ENCODE measurements around the gene CENPC.
"Not testable (repeated sequence)": the region's sequence is repeated elsewhere in the genome, so short reads cannot be mapped to it uniquely, and the experiment has no call there.

Gene CENPC

DNA sequence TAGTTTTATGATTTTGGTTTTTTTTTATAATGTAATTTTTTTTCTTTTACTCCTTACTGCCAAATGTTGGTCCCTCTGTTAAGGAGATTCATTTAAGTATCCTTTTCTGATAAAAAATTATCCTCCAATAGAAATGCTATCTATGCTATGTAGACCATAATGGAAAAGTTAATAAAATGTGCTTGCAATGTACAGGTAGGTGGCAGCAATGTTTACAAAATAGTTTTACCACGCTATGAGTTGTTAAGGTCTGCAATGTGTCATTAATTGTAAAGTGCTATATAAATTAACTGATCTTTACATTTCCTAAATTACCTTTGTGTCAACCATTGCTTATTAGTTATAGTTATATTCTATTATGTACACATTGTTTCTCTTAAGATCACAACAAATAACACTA lies 3.8 kb upstream of the CENPC start:
- no peak for FAIRE-seq

GRCh38 chr4:67546971-67547370 lies 1.7 kb upstream of the CENPC start:
- no peak for FAIRE-seq

DNA sequence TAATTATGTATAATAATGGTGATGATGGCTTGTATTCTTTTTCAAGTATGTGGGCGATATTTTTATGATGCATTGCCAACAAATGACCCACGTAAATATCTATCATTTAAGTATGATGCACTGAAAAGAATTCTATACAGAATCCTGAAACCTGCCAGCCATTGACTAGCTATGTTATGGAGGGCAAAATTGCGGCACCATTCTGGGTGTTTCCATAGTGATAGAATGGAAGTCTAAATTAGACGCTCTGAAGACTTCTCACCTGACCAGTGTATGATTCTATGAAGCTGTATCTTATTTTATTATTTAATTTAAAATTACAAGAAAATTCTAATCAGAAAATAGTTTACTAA lies 677 bp upstream of the CENPC start:
- no peak for FAIRE-seq

- no peak for FAIRE-seq
Observed at GRCh38 chr4:67542076-67542475, 3.2 kb downstream of the CENPC start.

DNA sequence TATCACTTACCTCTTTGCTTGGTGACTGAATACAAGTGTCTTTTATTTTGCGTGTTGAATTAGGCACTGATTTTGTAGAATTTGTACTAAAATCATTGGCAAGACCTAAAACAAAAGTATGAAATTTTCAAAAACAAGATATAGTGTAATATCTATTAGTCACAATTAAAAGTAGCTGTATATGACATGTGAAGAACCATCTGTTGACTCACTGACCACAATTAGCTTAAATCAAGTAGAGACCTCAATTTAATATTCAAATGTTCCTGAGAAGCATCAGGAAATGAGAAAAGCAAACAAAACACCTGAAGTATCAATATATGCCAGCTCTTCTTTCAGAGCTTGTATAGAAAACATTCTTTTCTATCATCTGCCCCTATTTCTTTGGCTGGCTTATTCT lies 5.5 kb downstream of the CENPC start:
- FAIRE-seq = no peak

- no peak for FAIRE-seq
Observed at GRCh38 chr4:67535280-67535840, 9.9 kb downstream of the CENPC start.

GRCh38 chr4:67533112-67533511 lies 12.2 kb downstream of the CENPC start:
- no peak for FAIRE-seq

DNA sequence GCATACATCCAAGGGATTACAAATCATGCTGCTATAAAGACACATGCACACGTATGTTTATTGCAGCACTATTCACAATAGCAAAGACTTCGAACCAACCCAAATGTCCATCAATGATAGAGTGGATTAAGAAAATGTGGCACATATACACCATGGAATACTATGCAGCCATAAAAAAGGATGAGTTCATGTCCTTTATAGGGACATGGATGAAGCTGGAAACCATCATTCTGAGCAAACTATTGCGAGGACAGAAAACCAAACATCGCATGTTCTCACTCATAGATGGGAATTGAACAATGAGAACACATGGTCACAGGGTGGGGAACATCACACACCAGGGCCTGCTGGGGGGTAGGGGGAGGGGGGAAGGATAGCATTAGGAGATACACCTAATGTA lies 12.9 kb downstream of the CENPC start:
- FAIRE-seq = not testable (repeated sequence)

DNA sequence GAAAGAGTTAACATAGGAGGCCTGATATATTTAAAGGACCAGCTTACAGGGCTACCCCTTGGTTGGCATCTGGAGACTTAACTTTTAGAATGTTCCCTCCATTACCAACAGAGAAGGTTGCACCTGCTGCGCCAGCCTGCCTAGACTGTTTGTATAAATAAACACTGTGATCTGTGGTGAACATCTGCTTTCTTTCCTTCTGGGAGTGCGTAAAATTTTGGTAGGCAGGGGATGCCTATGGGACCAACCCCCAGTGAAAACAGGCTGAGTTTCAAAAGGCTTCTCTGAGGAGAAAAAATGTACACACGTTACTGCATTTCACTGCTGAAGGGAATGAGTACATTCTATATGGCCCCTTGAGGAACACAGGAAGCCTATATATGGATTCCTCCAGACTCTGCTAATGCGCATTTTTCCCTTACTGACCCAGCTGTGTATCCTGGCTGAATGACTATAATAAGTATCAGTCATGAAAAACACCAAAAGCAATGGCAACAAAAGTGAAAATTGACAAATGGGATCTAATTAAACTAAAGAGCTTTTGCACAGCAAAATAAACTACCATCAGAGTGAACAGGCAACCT lies 13.8 kb downstream of the CENPC start:
- no peak for FAIRE-seq

DNA sequence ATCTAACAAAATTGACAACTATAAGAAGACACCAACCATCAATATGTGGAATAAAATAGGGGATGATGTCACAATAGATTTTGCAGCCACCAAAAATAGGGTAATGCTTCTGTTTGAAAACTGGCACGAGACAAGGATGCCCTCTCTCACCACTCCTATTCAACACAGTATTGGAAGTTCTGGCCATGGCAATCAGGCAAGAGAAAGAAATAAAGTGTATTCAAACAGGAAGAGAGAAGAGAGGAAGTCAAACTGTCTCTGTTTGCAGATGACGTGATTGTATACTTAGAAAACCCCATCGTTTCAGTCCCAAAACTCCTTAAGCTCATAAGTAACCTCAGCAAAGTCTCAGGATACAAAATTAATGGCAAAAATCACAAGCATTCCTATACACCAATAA lies 21.2 kb downstream of the CENPC start:
- not testable (repeated sequence) for FAIRE-seq

- no peak for FAIRE-seq
Observed at GRCh38 chr4:67522851-67523671, 22.2 kb downstream of the CENPC start.

- FAIRE-seq = no peak
Observed at GRCh38 chr4:67522230-67522629, 23.1 kb downstream of the CENPC start.

DNA sequence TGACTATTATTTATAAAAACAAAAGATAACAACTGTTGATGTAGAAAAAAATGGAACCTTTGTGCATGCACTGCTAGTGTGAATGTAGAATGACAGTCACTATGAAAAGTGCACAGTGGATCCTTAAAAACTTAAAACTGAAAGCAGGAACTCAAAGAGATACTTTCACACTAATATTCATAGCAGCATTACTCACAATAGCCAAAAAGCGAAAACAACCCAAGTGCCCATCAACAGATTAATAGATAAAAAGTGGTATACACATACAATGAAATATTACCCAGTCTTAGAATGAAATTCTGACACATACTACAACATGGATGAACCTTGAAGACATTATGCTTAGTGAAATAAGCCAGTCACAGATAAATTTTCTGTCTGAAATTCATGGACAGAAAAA lies 23.8 kb downstream of the CENPC start:
- peak; percentile 5 for FAIRE-seq

- no peak for FAIRE-seq
Observed at GRCh38 chr4:67520141-67520540, 25.2 kb downstream of the CENPC start.

- no peak for FAIRE-seq
Observed at GRCh38 chr4:67512501-67512900, 32.8 kb downstream of the CENPC start.

GRCh38 chr4:67500373-67500772 lies 44.9 kb downstream of the CENPC start:
- no peak for FAIRE-seq

- no peak for FAIRE-seq
Observed at GRCh38 chr4:67499799-67500198, 45.5 kb downstream of the CENPC start.

DNA sequence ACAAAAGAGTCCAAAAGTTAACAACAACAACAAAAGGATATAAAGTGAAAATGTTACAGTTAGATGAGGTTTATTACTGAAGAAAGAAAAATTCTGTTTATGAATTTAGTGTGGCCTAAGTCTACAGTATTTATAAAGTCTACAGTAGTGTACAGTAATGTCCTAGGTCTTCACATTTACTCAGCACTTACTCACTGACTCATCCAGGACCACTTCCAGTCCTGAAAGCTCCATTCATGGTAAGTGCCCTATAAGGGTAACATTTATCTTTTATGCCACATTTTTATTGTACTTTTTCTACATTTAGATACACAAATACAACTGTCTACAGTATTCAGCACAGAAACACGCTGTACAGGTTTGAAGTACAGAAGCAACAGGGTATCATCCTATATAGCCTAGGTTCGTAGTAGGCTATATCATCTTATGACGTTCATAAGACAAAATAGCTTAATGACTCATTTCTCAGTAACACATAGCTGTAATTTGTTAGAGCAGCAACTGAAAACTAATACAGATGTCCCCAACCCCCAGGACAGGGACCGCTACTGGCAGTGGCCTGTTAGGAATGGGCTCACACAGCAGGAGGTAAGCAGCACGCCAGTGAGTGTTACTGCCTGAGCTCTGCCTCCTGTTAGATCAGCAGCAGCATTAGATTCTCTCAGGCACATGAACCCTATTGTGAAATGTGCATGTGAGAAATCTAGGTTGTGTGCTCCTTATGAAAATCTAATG lies 61.3 kb downstream of the CENPC start:
- peak; percentile 38 for FAIRE-seq

GRCh38 chr4:67480810-67481209 lies 64.5 kb downstream of the CENPC start:
- no peak for FAIRE-seq

GRCh38 chr4:67475155-67475554 lies 70.1 kb downstream of the CENPC start:
- FAIRE-seq = no peak

DNA sequence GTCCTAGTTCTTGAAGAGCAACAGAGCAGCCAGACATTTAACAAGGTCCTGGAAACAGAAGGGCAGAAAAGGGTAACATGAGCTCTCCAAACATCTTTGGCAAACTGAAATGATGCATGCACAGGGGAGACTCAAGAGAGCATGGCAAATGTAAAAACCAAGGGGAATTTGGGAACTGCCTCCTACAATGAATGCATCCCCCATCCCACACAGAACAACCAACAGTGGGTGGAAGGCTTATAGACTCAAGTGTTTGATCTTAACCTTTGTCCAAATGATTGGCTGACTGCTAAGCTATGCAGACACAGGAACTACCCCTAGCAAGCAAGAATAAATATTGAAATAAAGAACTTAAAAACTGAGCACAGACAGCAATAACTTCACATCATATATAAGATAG lies 74.4 kb downstream of the CENPC start:
- no peak for FAIRE-seq

GRCh38 chr4:67468830-67469229 lies 76.5 kb downstream of the CENPC start:
- FAIRE-seq = no peak

- no peak for FAIRE-seq
Observed at GRCh38 chr4:67466751-67467150, 78.6 kb downstream of the CENPC start.

- FAIRE-seq = no peak
Observed at GRCh38 chr4:67465763-67466052, 79.6 kb downstream of the CENPC start.
